ENCODE results near the gene NANOS3. TPM values are rescaled to one million over a fixed set of nuclear protein-coding genes. Genes with fewer than 3 reads are reported as not detected.

Gene NANOS3
- total and polyA plus RNA-seq, 9 donors = 0.30 to 2.4 (median 1.1) TPM; not detected in 4

GRCh38 chr19:13840305-13841085 is 36.4 kb upstream of the NANOS3 start:
- Histone ChIP-seq H3K4me1 (ENCODE audit: insufficient read depth) (peaks cover 24% of the 10 kb centered on the region), H3K4me3 (peak overlapping the region; percentile 66), H3K36me3 (no peaks in the 10 kb centered on the region), H3K27ac (peak overlapping the region; percentile 68 to 98), H3K9me3 (no peaks in the 10 kb centered on the region), H3K27me3 (no peaks in the 10 kb centered on the region)
- WGBS, 3 donors = 62 to 70% (median 67%) methylated on average over 23 of the region's 23 CpGs
- peak in 2 of 5 donors; percentile 46 to 55 for DNase-seq
- TF ChIP-seq, protein P1, sequence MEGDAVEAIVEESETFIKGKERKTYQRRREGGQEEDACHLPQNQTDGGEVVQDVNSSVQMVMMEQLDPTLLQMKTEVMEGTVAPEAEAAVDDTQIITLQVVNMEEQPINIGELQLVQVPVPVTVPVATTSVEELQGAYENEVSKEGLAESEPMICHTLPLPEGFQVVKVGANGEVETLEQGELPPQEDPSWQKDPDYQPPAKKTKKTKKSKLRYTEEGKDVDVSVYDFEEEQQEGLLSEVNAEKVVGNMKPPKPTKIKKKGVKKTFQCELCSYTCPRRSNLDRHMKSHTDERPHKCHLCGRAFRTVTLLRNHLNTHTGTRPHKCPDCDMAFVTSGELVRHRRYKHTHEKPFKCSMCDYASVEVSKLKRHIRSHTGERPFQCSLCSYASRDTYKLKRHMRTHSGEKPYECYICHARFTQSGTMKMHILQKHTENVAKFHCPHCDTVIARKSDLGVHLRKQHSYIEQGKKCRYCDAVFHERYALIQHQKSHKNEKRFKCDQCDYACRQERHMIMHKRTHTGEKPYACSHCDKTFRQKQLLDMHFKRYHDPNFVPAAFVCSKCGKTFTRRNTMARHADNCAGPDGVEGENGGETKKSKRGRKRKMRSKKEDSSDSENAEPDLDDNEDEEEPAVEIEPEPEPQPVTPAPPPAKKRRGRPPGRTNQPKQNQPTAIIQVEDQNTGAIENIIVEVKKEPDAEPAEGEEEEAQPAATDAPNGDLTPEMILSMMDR (IDR thresholded peaks at IDR 0.05) = no peak
- TF ChIP-seq EP300 (IDR thresholded peaks at IDR 0.05) (no peak), POLR2A (IDR thresholded peaks at IDR 0.05) (no peak)
- intact Hi-C loops (cut with DNase I) = loop anchor here in 3 of 4 donors (5.0 to 10.0 kb wide), 3 partner anchors 43 to 1056 kb away; partner anchors contain the start of gene ZSWIM4 (in 2 of the 3)

- TF ChIP-seq, protein P1 (IDR thresholded peaks at IDR 0.05) = no peak
- TF ChIP-seq POLR2A (IDR thresholded peaks at IDR 0.05) = peak; percentile 25
- Histone ChIP-seq H3K4me3 (peak overlapping the region; percentile 66), H3K27ac (peak overlapping the region; percentile 94 to 98), H3K27me3 (no peaks in the 10 kb centered on the region), H3K9me3 (no peaks in the 10 kb centered on the region), H3K36me3 (no peaks in the 10 kb centered on the region), H3K4me1 (ENCODE audit: insufficient read depth) (peaks cover 21% of the 10 kb centered on the region)
- peak in 2 of 5 donors; percentile 50 to 63 for DNase-seq
- intact Hi-C loops (cut with DNase I) = loop anchor here in 3 of 4 donors (5.0 to 10.0 kb wide), 3 partner anchors 44 to 1057 kb away; partner anchors contain the start of gene ZSWIM4 (in 2 of the 3)
- 47 to 56% (median 51%) methylated on average over 24 to 26 of the region's 26 CpGs for WGBS, 3 donors
These were observed 35.6 kb upstream of the NANOS3 start for GRCh38 chr19:13841086-13841961.

- Histone ChIP-seq H3K36me3 (no peaks in the 10 kb centered on the region), H3K4me3 (peak overlapping the region; percentile 66), H3K4me1 (ENCODE audit: insufficient read depth) (peaks cover 25% of the 10 kb centered on the region), H3K27me3 (no peaks in the 10 kb centered on the region), H3K9me3 (no peaks in the 10 kb centered on the region), H3K27ac (peak overlapping the region; percentile 94 to 98)
- peak in 1 of 5 donors; percentile 52 for DNase-seq
- TF ChIP-seq, protein P1 (IDR thresholded peaks at IDR 0.05) = no peak
- TF ChIP-seq EP300 (IDR thresholded peaks at IDR 0.05) (no peak), POLR2A (IDR thresholded peaks at IDR 0.05) (no peak)
- intact Hi-C loops (cut with DNase I) = loop anchor here in 3 of 4 donors (5.0 to 10.0 kb wide), 3 partner anchors 45 to 1057 kb away; partner anchors contain the start of gene ZSWIM4 (in 2 of the 3)
- 2 to 10% (median 6%) methylated on average over 9 to 11 of the region's 11 CpGs for WGBS, 3 donors
These were observed 35.0 kb upstream of the NANOS3 start for GRCh38 chr19:13841962-13842290.

Data from ovary (tissue), 9 donors.